Renal cortical epithelial cell (primary cell): ENCODE measurements around the gene GALNT9. TPM values are rescaled to one million over a fixed set of nuclear protein-coding genes. Genes with fewer than 3 reads are reported as not detected.

Experiments
- DNase-seq: peaks from one replicate; pipeline ENCODE4 v3.0.0-alpha.2; 2011; ENCODE audit warnings: low read depth
- total RNA-seq: library from RNA; depleted of rRNA; stranded (reverse); fragments of >200 nt; gene quantifications from 2 replicates; pipeline ENCODE4 v1.2.3, GENCODE V29; 2014

GALNT9 gene
- total RNA-seq, 1 donor from 2014 or later, result 4.2 TPM

DNA sequence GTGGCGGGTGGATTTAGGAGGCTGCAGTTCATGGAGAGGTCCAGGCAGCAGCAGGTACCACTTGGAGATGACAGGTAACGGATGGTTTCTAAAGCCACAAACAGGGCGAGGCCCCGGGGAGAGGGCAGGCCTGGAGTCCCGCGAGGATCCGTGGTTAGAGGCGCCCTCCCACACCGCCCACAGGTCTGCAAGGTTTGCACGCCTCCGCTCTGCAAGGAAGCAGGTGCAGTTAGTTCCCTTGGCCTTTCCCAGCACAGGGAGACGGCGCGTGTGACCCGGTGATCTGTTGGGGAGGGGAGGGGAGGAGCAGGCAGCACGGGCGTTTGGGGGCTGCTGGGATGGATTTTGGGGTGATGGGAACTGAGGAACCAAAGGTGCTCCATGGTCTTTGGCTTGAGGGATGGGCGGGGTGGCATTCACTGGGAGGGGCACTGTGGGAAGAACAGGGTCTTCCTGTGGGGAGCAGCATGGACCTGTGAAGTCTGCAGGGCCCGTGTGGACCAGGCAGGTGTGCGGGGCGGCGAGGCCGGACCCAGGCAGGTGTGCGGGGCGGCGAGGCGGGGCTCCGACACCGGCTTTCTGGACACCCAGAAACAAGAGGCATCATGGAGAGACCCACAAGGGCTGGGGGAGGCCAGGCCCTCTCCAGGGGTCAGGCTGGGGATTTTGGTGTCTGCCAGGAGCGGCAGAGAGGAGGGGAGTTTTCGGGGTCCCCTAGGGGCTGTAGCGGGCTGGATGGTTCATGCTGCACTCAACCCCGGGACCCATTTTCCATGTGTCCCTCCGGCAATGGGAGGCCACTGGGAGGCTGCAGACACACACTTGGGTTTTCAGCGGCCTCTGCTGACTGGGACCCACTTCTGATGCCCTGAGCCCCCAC lies 156.0 kb downstream of the GALNT9 start:
- no peak for DNase-seq

DNA sequence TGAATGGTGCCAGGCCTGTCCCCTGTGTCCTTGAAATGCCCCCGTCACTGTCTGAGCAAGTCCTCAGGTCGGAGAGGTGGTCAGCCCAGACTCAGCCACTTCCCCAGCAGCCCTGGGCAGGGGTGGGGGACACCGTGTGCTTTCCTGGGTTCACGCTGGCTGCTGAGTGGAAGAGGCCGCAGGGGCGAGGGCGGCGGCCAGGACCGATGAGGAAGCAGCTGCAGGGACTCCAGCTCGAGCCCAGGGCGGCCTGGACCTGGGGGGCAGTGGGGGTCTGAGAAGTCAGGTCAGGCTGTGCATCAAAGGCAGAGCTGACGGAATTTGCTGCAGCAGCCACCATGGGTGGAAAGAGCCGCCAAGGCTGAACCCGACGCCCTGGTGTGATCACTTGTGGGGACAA lies 156.8 kb downstream of the GALNT9 start:
- no peak for DNase-seq

DNA sequence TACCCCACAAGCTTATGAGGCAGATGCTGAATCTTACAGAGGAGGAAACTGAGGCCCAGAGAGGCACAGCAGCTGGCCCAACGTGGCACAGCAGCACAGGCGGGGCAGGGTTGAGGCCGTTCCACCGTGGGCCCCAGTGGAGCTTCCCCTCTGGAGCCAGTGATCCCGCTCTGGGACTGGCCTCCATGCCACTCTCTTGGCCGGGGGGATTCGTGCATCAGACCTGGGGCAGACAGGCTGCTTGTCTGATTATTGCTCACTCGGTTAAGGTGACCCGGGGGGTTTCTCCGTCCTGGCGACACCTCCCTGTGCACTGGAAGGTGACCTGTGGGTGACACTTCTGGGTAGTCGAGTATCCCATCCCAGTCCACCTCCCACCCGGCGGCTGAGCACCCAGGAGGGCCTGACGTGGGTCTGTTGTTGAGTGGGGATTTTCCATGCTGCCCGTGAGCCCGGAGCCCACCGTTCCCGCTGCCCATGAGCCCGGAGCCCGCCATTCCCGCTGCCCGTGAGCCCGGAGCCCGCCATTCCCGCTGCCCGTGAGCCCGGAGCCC lies 157.3 kb downstream of the GALNT9 start:
- no peak for DNase-seq

DNA sequence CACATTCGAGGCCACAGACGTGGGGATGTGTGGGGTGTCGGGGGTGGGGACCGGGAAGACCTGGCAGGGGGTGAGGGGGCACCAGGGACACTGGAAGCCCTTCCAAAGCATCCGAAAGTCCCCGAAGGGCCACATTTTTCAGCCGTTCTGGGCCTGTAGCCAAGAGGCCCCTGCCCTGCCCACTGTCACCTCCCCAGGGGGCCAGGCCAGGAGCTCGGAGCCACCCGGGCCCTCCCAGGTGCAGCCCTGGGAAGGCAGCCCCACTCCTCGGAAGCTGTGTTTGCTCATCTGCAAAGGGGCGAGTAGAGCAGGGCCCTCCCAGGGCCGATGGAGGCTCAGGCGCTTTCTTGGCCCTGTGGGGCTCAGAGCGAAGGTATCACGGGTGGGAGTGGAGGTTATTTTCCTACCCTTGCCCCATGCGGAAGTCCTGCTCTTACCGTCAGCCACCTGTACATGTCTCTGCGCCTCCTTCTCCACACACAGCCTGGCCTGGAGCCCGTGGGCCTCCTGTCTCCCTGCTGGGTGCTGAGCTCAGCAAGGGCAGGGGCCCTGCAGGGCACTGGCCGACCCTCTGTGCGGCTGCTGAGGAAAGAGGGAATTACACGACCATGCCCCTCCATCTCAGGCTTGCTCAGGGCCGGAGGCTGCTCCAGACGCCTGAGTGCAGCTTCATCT lies 158.0 kb downstream of the GALNT9 start:
- DNase-seq, result no peak

DNA sequence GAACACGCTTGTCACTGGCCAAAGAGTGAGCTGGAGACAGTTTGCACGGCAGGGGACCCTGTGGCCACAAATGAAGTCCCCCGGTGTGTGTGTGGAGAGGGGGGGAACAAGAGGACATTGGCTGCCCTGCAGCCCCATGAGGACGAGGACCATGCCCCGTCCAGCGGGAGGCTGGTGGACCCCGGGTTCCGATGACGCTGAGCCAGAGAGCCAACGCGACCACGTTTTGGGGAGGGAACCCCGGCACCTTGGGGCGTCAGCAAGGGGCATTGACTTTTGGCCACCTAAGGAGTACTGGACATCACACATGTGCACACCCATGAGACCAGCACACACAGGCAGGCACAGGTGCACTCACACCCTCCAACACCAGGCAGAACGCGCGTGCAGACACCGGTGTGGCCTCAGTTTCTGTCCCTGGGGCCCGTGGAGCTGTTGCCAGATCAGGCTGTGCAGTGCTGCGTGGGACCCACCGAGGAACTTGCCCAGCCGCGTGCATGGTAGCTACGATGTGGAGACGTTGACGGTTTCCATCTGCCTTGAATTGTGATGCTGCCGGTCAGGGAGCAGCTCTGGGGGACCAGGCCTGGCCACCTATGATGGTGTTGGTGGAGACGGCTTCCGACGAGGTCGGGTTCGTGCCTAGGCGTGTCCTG lies 158.6 kb downstream of the GALNT9 start:
- DNase-seq, result no peak

DNA sequence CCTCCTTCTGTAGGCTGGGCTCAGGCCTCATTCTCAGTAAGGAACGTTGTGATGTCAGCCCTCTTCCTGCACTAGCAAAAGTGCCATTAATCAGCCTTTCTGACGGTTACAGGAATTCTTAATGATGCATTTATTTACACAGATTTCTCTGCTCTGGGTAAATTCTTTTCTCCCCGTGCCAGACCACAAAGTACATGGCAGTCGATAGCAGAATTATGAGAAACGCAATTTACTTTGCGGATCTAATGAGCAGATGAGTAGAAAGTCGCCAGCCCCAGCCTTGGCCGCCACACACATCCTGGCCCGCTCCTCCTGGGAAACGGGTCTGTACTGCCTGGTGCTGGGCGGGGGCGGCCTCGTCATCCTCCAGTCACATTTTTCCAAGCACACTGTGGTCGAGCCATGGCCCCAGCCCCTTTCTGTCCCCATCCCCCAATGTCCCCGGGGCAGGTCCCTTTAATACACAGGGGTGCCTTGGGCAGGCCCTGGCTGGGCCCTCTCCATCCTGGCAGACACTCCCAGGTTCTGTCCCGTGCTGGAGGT lies 159.2 kb downstream of the GALNT9 start:
- peak; percentile 35 for DNase-seq

DNA sequence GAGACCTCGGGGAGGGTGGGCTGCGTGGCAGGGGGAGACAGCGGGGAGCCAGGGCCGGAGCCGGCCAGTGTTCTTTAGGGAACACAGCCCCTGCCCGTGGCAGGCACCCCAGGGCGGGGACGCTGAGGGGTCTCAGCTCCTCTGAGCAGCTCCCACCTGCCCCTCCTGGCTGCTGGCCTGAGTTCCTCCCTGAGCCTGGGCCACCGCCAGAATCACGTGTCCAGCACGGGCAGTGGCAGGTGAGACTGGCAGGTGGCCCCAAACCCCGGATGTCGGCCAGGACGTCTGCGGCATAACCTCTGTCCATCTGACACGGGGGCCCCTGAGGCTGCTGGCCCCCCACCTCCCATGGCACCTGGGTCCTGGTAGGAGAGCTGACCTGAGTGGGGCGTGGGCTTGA lies 160.0 kb downstream of the GALNT9 start:
- no peak for DNase-seq

DNA sequence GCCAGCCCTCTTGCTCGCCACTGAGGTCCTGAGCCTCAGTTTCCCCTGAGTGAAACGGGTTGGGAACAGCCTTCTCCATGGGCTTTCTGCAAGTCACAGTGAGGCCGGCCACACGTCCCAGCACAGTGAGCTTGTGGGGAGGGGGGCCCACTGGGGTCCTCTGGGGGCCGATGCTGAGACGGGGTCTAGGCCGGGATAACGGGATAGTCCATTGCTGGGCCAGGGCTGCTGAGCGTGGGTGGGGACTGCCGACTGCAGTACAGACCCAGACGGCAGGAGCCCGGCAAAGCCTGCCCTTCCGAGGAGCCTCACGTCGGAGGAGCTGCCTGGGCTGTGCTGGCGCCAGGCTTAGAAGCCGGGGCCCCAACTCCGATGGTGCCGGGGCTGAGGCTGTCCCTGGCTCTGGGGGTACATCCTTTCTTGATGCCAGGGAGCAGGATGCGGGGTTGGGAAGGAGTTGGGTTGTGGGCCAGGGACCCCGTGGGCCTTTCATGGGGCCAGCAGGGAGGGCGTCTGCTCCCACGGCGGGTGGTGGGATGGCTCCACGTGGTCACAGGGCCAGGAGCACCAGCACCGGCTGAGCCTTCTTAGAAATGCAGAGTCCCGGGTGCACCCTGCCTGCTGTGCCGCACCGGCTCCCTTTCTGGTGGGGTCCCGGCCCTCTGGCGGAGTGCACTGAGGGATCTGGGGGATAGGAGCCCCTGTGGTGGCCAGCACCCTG lies 160.9 kb downstream of the GALNT9 start:
- no peak for DNase-seq

DNA sequence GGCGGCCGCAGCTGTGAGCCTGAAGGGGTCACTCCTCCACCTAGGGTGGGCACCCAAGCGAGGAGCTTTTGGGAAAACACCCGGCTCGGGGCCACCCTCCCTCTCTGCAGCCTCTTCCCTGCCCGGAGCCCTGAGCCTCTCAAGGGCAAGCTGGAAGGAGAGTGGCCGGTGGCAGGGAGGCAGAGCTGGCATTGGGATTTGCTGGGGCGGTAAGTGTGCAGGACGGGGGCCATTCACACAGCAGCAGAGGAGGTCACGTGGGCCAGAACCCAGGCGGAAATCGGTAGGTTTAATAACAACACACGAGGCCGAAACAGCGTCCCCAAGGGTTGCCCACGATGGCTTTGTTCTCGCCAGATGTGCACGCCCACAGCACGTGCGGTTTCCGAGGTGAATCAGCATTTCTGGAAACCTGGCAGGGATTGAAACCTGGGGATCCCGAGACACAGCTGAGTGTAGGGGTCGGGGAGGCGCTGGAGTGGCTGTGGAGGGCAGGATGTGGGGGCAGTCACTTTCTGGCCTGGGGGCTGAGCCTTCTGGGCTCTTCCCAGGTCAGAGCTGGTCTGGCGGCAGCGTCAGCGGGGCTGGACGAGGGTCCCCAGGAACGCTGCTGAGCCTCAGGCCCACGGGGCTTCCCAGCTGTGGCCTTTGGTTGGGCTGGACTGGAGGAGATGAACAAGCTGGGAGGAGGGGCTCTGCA lies 161.6 kb downstream of the GALNT9 start:
- no peak for DNase-seq

DNA sequence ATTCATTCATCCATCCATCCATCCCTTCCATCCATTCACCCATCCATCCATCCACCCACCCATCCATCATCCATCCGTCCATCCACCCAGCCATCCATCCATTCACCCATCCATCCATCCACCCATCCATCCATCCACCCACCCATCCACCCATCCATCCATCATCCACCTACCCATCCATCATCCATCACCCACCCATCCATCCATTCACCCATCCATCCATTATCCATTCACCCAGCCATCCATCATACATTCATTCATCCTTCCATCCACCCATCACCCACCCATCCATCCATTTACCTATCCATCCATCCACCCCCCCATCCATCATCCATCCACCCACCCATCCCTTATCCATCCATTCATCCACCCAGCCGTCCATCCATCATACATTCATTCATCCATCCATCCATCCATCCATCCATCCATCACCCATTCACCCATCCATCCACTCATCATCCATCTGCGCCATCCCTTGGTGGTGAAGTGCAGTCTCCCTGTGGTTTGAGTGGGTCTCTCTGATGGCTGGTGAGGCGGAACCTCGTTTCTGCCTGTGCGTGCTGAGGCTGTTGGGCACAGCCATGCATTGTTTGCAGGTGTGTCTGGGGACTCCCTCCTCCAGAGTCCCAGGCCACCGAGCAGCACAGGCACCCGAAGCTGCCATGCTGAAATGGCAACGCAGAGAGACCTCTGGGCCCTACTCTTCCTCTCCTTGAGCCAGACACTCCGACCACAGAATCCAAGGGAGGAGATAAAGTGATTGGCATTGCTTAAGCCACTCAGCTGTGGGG lies 162.4 kb downstream of the GALNT9 start:
- DNase-seq, result no peak

DNA sequence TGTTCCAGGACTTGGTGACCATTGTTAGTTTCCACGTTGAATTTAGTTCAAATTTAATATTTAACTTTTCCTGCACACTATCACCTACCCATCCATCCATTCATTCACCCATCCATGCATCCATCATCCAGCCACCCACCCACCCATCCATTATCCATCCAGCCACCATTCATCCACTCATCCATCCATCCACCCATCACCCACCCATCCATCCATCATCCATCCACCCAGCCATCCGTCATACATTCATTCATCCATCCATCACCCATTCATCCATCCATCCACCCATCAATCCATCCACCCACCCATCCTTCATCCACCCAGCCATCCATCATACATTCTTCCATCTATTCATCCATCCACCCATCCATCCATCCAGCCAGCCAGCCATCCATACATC lies 163.3 kb downstream of the GALNT9 start:
- DNase-seq, result no peak

DNA sequence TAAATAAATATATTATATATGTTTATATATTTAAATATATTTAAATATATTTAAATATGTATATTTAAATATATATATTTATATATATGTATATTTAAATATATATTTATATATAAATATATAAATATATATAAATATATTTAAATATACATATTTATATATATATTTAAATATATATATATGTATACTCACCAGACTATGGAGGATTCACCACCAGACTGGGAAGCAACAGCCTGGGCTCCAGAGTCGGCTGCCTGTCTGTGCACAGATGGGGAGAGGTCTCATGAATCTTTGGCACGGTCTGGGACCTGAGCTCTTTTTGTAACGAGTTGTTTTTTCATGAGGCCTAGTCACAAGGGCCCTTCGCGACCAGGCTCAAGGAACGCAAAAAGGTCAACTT lies 163.8 kb downstream of the GALNT9 start:
- no peak for DNase-seq

DNA sequence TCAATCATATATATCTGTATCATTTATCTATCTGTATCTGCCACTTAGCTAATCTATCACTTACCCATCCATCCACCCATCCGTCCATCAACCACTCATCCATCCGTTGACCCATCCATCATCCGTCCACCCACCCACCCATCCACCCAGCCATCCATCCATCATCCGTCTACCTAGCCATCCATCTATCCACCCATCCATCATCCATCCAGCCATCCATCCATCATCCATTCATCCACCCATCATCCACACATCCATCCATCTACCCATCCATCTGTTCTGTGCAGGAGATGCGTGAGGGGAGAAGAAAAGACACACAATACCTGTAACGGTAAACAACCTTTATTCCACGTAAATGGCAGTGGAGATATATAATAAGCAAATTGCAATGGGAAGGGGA lies 165.0 kb downstream of the GALNT9 start:
- no peak for DNase-seq

DNA sequence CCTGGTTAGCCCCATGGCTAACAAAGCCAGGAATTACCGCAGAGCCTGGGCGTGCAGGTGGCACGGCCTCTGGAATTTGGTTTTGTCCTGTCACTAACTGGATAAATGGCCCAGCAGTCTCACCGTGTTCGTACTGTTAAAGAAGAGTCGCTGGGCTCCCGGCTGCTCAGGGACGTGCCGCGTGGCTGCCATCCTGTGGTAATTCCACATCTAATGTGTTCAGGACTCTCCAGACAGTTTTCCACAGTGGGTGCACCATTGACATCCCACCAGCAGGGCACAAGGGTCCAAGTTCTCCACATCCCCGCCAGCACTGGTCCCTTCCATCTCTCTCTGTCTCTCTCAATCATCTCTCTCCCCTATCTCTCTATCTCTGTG lies 165.5 kb downstream of the GALNT9 start:
- DNase-seq, result no peak

DNA sequence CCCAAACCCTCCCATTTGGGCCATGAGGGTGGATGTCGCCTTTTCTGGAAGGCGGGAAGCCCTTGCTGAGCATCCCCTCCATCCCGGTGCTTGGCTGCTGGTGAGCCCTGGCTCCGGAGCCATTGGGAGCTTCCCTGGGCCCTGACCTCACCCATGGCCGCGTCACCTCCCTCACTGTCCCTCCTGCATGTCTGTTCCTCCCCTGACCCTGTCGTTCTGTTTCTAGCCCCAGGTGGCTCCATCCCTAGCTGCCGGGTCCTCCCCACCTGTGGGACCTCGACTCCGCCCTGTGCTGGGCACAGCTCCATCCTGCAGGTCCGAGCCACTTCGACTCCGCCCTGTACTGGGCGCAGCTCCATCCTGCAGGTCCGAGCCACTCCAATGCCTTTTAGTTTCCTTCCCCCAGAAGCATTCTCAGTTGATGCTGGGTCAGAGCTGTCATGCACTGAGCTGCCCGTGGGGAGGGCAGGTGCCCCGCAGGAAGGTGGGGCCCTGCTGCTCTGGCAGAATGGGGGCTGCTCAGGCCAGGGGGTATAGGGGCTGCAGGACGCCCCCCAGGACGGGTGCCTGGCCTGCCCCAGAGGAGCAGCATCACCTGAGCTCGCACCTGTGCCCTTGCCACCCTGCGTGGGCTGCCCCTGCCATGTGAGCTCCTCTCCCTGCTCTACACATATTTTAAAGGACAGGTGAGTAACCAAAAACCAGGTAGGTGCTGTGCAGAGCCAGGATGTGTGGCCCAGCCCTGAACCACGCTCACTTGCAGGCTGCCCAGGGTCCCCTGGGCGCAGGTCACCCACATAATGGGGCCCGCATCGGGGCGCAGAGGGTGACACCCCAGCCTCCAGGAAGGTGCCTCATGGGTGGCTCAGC lies 166.1 kb downstream of the GALNT9 start:
- no peak for DNase-seq

DNA sequence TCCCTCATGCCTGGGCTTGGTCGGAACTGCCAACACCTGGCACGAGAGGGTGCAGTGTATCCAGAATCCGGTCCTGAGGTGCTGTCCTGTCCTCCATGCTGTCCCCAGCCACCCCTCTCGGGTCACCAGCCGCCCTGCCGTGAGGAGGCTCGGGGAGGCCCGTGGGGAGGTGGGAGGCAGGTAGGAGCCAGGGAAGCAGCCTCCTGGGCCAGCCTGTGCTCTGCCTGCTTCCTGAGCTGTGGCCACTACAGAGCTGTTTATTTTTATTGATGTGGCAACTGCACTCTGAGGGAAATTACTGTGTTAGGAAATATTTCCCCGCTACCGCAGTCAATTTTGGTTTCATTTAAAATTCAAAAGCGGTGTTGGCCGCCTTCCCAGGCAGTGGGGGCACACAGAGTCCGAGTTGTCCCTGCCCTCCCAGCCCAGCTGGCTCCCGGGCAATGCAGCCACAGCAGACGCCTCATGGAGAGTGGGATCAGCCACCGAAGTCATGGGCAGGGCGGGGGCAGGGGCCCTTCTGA lies 166.8 kb downstream of the GALNT9 start:
- peak; percentile 81 for DNase-seq

DNA sequence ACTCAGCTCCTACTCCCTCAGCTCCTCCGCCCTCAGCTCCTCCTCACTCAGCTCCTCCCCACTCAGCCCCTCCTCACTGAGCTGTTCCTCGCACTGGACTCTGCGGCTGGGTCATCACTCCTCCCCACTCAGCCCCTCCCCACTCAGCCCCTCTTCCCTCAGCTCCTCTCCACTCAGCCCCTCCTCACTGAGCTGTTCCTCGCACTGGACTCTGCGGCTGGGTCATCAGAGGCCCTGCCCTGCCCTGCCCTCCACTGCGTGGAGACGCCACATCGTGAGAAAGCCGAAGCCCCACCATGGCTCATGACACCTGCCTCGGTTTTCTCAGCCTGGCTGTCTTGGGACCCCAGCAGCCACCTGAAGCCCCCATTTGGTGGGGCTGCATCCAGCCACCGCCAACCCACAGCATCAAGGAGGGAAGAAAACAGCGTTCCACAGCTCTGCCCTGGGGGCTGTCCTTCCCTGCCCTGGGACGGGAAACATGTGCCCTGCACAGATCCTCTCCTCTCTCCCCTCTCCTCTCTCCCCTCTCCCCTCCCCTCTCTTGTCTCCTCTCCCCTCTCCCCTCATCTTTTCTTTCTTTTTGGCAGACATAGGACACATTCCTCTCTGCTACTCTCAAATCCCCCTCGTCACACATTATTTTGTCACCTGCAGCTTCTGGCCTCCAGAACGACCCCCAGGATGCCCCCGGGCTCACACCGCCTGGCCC lies 167.4 kb downstream of the GALNT9 start:
- DNase-seq, result no peak
